HG02840 (cell line): ENCODE measurements around the gene CCN2.

Experiments
- ATAC-seq: cut with Tn5 transposase; IDR thresholded peaks from one replicate; pipeline ENCODE4 v1.9.1; 2021; ENCODE audit warnings: mild to moderate bottlenecking, moderate library complexity, moderate number of reproducible peaks; ENCODE audit not compliant: unreplicated experiment, low FRiP score

CCN2 gene

DNA sequence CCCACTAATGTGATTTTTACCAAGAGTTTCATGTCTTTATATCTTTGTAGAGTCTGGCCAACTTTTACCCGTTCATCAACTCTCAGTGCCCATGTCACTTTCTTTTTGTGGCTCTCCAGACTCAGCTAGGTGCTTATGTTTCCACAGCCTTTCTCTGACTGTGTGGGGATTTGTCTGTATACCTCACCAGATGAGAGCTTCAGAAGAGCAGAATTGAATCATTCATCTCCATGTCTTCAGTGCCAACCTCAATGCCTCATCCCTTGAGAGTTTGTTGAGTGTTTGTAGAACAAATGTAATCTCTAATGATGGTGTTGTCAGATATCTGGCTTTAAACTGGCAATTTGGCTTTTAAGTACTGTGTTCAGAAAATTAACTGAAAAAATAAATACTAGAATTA, 16.8 kb upstream of the CCN2 start:
- ATAC-seq = no peak

DNA sequence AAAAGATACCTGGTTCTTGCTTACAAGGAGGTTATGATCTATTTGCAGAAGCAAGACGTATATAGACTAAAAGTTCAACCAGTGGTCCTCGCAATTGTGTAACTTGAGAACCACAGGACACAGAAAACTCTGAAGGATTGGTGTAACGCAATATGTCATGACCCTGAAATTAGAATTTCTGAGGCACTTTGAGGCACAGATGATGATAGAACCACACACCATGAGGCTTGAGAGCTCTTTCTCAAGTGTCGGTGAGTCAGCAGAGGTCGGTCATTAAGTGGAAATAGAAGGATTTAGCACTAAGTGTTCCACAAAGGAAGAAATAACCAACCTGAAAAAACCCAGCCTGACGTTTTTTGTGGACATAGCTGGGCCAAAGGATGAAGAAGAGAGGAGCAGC, 15.3 kb upstream of the CCN2 start:
- ATAC-seq = no peak

GRCh38 chr6:131963063-131963462, 11.9 kb upstream of the CCN2 start:
- ATAC-seq = no peak

DNA sequence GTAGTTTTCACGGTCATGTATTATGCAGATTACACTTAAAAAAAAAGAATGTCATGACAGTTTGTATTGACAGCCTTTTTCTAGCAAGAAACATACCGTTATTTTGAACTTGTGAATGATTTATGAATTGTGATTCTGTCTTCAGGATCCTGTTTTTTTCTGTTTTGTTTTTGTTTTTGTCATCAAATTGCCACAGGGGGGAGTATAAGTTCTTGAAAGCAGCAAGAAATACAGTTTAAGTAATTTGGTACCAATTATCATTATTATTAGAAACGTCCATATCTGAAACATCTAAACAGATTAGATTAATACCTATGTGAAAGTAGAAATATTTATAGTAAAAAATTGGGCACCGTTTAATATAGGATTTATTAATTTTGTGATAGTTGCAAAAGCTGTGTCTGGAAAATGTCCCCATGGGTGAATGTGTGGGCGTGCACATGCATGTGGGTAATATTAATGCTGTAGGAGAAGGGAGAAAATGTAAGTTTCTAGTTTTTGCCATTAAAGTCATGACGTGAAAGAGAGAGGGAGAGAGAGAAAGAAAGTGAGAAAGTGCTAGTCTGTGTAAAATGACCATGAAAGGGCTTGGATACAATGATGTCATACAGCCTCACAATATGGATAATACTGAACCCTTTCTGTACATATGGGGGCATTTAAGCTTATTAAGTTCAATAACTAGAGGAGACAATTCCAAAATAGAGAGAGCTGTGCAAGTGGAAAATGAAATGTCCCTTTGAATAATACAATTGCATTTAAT, 9.4 kb upstream of the CCN2 start:
- no peak for ATAC-seq

DNA sequence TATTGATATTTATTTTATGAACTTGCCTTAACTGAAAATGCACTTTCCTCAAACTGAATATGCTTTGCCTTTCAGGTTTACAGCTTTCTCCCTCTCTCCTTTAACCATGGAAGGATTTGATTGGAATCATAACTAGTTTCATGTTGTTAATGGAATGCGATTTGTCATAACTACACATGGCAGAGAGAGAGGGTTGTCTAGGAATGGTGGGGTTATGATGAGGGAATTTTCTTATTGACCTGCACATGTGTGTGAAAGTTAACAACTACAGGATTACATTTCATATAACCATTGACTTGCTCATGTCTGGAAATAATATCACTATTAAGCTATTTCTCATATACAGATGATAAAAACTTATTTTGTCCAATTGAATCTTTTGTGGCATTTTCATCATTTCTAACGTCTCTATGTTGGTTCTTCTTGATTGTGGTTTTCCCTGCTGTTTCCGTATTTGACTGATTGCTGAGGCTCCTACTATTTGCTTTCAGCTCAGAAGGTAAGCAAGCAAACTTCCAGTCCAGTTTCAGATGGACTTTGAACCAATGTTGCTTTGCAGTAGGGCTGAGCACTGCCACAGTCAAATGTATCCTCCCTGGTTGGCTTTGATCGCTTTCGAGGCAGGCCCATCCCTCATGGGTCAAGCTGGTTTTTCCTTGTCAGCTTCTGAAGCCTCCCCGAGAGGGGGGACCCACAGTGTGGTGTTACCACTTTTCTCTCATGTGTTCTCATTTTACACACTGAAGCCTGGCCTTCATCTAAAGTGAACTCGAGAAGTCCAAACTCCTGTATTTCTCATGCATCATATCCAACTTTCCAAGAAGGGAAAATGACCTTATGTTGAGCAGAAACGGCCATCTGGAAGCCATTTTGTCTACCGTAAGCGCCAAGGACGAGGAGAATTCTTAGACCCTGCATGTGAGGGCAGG, 7.6 kb upstream of the CCN2 start:
- no peak for ATAC-seq

- ATAC-seq = no peak
These were observed 6.9 kb upstream of the CCN2 start for GRCh38 chr6:131958095-131958494.

GRCh38 chr6:131955876-131956275, 4.7 kb upstream of the CCN2 start:
- no peak for ATAC-seq

GRCh38 chr6:131955192-131955591, 4.0 kb upstream of the CCN2 start:
- no peak for ATAC-seq

DNA sequence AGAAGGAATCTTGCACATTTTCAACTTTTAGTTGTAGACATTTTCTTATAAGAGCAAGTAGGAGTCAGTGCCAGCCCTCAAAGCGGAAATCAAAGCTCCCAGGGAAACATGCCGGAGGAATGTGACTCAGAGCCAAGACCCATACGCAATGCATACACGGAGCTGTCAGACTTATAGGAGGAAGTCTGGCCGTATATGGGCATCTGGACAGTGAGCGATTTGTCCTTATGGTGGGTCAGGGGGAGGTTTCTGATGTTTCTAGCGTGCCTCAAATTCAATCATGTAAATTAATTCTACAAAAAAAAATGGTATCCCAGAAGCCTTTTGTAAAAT, 3.6 kb upstream of the CCN2 start:
- no peak for ATAC-seq

- ATAC-seq = no peak
These were observed 3.0 kb upstream of the CCN2 start for GRCh38 chr6:131954059-131954774.

- ATAC-seq = no peak
These were observed 1.8 kb upstream of the CCN2 start for GRCh38 chr6:131952886-131953509.

DNA sequence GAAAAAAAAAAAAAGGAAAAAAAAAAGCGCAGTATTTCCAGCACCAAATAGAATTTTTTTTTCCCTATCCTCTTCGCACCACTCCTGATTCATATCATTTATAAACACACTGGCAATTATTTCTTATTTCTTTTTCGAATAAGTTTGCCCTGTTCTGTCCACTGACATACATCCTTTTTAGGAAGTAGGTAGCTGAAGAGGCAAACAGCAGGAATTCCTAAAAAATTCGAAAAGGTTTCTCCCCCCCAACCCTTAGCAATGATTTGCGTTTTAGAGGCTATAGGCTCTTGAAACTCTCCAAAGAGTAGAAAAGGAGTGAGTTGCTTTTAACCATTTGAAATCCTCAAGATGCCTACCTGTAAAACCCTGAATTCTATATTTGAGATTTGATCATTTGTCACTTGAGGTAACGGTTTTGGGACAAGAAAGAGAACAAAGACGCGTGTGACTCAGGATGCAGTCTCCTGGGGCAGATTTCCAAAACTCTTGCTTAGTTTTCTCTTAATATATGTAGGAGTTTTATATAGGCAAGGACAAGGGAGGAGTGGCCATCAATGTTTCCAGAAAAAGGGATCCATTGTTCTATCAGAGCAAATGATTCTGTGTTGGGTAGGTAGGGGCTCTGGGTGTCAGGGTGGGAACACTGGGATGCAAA, 531 bp upstream of the CCN2 start:
- no peak for ATAC-seq

- no peak for ATAC-seq
These were observed 1.0 kb downstream of the CCN2 start for GRCh38 chr6:131949909-131950766.

DNA sequence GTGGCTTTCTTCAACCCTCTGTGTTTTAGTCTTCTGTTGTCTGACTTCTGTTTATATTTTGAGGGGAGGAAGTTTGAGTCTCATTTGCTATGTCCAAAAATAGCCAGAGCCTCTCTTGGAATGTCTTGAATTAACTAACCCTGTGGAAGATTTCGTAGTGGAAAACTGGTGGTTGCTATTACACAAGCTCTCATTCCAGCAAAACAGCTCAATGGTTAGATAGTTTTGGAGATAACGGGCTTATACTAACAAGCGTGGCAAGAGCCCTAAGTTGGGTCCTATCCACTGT, 1.6 kb downstream of the CCN2 start:
- no peak for ATAC-seq

GRCh38 chr6:131948692-131949619, 2.2 kb downstream of the CCN2 start:
- ATAC-seq = no peak

- ATAC-seq = no peak
These were observed 3.0 kb downstream of the CCN2 start for GRCh38 chr6:131947986-131948661.

DNA sequence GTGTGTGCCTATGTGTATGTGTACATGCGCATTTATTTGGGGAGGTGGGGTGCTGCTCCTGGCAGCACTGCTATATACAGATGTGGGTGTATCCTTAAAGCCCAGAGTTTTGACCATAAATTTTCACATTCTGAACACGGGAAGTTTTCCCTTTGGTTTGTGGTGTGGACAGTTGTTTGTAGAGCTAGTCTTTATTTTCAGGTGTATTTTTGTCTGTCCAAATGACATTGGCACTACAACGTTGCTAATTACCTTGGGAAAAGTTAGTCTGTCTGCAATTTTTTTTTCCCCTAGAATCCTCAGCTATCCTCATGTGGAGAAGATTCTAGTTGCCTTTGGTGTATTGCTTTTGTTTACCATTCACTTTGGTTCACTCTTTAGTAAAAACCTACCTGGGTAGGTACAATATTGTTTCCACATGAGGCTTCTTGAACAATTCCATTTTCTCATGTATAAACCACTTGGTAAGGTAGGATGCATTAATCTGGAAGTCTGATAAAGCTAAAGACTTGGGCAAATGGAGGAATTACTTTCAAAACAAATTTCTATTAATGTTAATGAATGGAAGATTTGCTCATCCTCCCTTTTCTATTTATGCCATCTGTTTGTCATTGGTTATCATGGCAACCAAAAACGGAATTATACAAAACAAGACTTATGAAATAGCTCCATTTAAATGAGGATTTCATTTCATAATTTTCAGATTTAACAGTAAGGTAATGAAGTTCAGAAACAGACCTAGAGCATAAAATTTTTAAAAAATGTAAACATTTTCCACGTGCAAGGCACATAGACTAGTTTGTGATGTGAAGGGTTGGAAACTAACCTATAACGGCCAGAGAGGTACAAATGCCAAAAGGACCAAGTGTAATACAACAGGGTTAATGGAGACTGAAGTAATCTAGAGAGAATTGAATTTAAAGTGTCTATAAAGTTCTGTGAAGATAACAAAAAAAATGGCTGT, 3.9 kb downstream of the CCN2 start:
- ATAC-seq = no peak
